ENCODE measurements around the gene RBCK1.
"Not testable (repeated sequence)": the region's sequence is repeated elsewhere in the genome, so short reads cannot be mapped to it uniquely, and the experiment has no call there.

RBCK1 gene

DNA sequence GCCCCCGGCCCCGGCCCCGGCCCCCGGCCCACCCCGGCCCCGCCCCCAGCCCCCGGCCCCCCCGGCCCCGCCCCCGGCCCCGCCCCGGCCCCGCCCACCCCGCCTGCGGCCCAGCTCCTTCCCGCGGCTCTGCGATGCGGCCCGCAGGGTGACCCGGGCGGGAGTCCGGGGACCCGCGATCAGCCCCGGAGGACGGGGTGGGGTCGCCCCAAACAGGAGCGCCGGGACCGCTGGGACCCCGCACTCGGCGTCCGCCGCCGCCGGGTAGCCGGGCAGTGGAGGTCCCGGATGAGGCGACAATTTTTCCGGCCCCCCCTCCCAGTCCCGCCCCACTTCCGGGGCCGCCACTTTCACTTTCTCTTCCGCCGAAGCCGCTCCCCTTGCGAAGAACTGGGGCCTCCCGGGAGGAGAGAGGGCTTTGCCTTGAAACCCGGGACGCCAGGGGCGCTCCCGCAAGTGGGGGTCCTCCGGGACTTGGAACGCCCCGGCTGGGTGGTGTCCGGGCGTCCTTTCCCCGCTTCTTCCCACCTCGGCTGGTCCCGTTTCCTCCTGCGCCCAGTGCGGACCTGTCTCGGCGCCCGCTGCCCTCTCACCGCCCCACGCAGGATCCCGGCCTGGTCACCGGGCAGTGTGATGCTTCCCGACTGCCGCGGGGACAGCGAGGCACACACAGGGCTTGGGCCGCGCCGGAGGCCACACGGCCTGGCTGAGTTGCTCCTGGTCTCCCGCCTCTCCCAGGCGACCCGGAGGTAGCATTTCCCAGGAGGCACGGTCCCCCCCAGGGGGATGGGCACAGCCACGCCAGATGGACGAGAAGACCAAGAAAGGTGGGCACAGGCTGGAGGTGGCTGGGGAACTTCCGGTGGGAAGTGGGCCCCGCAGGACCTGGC is at the start of gene RBCK1:
TSS of gene RBCK1 (plus strand) at position 347 of the 890 bp plus-strand sequence. CDS start at position 806, 459 bp downstream.
- peak; percentile 71 for DNase-seq

DNA sequence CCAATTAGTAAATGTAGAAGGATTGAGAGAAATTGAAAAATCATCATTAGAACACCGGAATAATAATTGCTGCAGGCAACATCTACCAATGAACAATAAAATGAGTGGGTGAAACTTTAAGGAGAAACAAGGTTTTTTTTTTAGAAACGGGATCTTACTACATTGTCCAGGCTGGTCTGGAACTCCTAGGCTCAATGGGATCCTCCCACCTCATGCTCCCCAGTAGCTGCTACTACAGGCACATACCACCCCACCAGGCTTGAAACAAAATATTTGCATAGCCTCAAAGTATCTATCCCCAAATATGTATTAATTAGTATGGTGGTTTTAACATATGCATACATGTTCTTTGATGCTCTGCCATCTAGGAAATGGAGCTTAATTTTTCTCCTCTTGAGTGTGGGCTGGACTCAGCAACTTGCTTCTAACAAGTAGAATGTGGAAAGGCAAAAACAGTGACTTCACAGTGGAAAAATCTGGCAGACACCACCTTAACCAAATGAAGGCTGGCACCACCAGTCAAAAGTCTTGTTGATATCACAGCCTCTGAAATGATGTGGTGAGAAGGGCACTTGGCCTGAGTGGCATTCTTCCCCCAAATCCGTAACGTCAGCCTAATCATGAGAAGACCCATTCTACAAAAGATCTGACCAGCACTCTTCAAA is 49.1 kb upstream of the RBCK1 start:
- no peak for DNase-seq

DNA sequence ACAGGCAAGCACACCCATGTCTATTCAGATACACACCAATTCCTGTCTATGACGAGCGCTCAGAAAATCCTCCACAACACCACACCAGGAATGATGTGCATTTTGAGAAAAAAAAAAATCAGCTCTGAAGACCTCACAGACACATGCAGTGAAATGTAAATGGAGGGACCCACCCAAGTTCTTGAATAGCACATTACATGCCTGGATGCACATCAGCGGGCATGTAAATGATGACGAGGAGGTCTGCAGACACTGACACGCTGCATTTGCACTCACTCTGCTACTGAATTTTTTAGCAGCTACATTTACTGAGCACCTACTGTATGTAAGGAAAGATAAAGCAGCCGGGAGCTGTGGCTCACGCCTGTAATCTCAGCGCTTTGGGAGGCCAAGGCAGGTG is 46.5 kb upstream of the RBCK1 start:
- no peak for DNase-seq

DNA sequence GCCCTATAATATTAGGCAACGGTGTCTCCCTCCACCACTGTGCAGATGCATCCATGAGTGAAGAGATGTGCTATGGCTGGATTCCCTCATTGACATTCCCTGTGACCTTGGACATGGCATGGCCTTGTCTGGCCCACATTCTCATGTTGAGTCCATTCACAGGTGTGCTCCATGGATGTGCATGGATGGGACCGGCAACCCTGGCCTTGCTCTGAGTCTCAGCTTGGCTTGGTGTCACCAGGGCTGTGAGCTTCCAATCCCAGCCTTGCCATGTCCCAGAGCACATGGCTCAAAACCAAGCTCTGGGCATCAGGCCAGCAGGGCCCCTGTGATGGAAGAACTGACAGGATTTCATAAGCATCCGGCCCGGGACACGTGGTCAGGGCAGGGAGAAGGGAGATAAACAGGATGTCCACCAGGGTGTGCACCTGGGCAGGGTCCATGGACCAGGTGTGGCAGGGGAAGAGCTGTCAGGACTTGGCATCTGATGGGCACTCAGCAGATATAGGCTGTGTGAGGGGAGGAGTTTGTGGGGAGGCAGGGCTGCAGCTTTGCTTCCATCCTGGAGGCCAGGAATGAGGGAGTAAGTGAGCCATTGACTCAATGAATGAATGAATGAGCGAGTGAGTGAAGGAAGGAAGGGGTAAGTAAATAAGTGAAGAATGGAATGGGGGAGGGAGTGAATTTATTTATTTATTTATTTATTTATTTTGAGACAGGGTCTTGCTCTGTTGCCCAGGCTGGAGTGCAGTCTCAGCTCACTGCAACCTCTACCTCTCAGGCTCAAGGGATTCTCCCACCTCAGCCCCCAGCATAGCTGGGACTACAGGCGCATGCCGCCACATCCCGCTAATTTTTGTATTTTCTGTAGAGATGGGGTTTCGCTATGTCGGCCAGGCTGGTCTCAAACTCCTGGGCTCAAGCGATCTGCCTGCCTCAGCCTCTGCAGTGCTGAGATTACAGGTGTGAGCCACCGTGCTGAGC is 45.5 kb upstream of the RBCK1 start:
- no peak for DNase-seq

DNA sequence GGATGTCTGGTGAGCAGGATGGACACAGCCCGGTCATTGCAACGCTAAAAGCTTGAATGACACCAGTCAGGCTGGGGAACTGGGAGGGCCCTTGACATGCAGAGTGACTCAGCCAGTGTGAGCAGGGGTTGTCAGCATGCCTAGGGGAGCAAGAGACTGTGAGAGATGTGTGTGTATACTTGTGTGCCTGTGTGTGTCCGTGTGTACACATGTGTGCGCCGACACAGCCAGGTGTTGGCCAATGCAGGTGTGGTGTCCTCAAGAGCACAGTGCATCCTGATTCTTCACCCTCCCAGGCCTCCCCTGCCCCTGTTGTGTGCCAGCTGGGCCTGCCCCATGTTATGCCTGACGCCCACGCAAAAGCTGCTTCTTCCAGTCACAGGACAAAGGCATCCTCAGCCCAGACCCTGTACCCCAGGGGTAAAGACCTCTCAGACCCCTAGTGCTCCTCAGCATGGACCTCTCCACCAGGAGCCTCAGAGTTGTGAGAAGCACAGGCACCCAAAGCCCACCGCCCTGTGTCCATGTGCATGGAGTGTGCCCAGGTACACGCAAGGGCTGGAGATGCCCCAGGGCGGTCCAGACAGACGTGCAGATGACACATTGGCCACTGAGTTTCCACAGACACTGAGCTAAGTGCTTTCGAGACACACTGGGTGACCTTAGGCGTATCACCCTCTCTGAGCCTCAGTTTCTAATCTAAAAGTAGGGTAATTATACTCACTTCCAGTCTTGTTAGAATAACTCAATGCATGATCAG is 44.6 kb upstream of the RBCK1 start:
- no peak for DNase-seq

DNA sequence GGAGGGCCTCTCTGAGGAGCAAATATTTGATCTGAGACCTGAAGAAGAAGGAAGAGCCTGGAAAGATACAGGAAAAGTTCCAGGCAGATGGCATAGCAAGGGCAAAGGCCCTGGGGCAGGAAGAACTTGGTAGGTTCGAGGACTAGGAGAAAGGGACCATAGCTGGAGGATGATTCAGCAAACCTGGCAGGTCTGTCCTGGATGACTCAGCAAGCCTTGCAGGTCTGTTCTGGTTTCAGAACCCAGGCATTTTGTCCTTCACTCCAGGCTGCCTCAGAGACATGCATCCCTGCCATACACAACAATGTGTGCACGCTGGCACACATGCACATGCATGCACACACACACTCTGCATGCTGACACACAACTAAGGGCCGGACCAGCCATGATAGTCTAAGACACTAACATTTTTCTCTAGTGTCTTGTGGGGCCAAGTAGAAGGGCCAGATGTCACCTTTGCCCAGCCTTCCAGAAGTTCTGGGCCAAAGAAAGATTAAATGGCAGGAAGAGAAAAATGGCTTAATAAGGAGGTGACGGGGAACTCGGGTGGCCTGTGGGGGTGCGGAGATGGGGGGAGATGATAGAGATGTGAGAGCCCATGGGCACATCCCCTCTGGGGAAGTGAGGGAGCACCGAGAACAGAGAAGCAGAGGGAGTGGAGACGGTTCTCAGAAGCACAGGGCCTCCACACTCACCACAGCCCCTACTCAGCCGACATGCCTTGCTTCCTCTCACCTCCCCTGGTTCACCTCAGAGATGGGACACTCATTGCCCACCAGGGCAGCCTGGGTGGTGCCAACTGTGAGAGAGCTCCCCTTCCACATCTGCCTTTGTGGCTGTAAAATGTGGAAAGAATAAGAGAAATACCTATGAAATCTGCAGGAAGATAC is 42.9 kb upstream of the RBCK1 start:
- DNase-seq, result peak; percentile 30

DNA sequence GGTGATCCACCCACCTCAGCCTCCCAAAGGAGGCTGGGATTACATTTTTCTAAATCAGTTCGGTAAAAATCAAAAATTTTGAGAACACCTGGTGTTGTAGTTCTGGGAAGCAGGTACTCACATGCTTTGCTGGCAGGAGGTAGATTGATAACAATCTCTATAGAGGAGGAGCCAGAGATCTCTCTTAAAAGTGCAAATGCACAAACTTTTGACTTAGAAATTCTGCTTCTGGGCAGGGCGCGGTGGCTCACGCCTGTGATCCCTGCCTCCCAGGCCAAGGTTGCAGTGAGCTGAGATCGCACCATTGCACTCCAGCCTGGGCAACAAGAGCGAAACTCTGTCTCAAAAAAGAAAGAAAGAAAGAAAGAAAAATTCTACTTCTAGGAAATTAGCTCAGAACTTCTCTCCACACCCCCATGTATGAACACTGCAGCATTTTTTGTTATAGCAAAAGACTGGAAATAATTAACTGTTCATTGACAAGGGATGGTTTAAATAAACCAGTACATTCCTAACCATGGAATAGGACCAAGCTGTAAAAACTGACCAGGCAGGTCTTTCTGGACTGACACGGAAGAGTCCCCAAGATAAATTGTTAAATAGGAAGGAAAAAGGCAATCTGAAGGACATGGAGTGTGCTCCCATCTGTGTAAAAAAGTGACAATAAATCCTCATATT is 41.9 kb upstream of the RBCK1 start:
- DNase-seq, result no peak

DNA sequence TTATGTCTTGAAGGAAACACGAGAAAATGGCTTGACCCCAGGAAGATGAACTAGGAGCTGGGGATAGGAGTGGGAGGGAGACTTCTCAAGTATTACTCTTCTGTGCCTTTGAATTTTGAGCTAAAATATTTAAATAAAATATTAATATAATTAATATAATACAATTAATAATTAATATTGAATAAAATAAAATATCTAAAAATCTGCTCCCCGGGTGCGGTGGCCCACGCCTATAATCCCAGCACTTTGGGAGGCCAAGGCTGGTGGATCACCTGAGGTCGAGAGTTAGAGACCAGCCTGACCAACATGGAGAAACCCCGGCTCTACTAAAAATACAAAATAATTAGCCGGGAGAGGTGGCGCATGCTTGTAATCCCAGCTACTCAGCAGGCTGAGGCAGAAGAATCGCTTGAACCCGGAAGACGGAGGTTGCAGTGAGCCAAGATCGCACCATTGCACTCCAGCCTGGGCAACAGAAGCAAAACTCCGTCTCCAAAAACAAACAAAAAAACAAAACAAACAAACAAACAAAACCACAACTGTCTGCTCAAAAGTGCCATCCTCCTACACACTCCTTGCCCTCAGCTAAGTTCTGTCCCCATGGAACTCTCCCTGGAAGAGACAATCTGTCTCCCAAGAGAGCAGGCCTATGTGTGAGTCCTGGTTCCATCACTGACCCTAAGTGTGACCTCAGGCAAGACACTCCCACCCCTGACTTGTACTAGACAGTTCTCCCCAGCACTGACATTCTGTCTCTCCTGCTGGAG is 41.2 kb upstream of the RBCK1 start:
- DNase-seq, result no peak

DNA sequence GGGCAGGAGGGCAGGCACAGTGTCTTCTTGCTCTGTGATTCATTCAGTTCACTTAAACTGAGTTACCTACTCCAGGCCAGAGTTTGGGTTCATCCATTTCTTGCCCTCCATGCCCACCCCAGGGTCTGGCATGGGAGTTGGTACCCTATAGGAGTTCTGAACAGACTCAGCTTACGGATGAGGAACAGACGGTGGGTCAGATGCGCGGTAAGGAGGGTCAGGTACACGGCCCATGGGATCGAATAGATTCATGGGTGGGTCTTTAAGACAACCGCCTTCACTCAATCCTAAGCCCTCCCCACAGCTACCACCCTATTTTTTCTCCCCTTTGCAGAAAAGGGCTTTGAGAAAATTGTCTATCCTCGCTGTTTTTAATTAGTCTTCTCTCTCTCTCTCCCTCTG is 40.6 kb upstream of the RBCK1 start:
- no peak for DNase-seq

DNA sequence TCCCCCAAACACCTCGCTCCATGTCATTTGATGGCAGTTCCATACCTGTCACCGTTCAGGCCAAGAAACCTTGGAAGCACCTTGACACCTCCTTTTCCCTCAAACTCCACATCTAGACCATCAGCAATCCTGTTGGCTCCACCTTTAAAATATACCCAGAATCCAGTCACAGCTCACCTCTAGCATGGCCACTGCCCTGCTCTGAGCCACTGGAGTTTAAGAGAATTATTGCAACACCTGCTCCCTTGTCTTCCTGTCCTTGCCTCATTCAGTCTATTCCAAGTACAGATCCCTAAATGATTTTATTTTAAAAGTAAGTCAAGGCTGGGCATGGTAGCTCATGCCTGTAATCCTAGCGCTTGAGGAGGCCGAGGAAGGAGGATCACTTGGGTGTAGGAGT is 39.2 kb upstream of the RBCK1 start:
- no peak for DNase-seq

DNA sequence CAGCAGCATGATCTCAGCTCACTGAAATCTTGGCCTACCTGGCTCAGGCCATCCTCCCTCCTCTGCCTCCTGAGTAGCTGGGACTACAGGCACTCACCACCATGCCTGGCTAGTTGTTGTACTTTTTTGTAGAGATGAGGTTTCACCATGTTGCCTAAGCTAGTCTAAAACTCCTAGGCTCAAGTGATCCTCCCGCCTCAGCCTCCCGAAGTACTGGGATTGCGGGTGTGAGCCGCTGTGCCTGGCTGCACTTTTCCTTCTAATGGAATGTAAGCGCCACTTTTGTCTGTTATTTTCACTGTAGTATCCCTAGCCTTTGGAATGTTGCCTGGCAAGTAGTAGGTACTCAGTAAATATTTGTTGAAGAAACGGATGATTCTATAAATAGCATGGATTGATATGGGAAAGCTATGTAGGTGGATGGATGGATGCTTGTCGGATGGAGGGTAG is 37.9 kb upstream of the RBCK1 start:
- DNase-seq, result no peak

DNA sequence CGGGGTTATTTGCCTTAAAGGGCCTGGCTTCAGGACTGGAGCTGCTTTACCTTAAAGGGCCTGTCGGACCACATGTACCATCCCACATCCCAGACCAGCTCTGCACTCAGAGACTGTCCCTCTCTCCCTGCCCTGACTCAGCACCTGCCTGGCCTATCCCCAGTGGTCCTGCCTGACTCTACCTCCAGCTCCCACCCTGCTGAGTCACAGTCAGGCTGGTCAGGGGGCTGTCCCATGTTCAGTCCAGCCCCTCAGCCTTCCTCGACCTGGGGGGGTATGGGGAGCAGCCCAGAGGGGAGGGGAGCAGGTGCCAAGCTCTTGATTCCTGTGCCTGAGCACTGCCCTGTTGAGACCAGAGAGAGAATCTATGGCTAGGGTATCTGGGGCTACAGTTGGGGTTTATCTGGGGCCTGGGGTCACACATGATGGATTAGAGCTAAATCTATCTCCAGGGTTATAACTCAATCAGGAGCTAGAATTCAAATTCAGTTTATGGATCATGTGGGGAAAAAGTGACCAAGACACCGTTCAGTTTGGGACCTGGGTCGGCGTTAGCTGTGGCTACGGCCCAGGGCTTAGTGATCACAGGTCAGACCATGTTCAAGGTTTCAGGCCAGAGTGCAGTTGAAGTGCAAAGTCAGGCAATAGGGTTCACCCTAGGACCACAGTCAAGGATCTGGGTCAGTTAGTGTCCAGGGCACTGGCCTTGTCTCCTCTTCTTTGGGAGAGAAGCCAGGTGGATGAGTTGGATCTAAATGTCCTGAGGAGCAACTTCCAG is 36.9 kb upstream of the RBCK1 start:
- no peak for DNase-seq

DNA sequence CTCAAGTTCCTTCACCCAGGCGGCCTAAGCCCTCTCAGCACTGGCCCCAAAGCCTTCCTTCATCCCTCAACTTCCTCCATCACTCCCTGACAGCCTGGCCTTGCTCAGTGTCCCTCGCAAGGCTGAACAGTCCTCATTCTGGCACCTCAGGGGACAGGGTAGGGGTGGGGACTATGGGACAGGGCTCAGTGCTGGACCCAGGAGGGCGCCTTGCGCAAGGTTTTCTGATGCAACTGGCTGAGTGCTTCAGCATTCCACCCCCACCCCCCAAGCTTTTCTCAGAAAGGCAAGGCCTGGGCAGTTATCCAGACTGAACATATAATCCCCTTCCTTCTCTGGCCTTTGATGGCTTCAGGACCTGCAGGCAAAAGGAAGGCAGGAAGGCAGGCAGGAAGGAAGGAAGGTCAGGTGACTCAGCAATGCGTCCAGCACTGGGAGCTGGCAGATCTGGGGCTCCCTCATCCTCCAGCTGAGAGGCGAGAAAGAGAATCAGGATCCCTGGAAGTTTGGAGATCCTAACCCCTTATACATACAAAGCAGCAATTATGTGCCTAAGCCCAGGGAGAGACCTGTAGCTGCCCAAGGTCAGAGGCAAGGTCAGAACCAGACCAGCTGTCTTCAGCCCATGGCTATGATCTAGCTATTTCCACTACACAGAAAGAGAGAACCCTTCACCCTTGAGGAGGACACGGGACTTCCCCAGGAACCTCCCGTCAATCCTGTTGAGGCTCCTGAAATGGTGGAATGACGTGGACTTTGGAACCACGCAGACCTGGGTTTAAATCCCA is 36.1 kb upstream of the RBCK1 start:
- DNase-seq, result peak; percentile 77

DNA sequence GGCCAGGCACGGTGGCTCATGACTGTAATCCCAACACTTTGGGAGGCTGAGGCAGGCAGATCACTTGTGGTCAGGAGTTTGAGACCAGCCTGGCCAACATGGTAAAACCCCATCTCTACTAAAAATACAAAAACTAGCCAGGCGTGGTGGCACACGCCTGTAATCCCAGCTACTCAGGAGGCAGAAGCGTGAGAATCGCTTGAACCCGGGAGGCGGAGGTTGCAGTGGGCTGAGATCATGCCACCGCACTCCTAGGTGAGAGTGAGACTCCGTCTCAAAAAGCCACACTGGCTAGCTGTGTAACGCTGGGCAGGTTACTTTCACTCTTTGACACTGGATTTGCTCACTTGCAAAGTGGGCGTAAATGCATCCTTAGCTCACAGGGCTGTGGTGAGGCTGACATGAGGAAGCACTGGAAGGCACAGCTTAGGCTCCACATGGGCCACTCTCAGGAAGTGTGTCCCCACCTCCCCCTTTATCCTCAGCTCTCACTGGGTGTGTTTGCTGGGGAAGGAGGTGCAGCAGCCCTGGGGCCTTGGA is 35.5 kb upstream of the RBCK1 start:
- DNase-seq, result not testable (repeated sequence)

DNA sequence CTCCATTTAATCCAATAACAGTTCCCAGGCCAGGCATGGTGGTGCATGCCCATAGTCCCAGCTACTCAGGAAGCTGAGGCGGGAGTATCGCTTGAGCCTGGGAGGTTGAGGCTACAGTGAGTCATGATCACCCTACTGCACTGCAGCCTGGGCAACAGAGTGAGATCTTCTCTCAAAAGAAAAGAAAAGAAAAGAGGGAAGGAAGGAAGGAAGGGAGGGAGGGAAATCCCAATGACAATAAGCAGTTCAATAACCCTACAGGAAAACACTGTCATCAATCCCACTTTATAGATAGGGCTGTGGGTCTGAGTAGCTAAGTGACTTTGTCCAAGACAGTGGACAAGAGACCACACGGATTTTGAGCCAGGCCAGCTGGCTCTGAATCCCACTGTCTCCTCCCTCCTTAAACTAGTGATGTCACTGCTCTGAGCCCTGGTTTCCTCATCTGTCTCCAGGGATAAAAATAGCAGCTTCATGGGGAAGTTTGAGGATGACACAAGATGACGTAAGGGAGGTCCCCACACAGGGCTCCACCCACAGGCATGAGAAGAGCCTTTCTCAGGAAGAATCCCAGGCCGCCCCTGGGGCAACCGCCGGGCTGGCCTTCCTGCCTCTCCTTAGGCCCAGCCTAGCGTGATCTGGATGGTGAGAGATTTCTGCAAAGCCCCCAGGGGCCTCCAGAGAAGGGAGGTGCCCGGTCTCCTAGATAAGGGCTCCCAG is 34.8 kb upstream of the RBCK1 start:
- DNase-seq, result peak; percentile 19

DNA sequence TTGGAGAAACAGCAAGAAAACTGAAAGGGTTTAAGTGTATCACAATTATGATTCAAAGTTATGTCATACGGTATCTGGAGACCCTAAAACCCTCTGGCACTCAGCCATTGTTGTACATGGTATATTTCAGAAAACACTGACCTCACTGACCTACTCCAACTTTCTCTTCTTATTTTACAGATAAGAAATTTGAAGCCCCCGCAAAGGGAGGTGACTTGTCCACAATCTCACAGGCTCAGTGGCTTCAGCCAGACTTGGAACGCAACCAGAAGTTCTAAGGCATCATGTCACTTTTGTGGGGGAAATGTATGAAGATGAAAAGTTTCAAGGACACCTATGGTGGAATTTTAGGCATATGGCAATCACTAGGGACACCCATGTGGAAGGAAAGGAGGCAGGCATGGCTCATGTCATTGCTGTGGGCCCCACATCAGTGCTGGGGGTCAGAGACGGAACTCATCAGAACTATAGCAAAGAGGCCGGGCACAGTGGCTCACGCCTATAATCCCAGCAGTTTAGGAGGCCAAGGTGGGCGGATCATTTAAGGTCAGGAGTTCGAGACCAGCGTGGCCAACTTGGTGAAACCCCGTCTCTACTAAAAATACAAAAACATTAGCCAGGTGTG is 32.7 kb upstream of the RBCK1 start:
- DNase-seq, result no peak

DNA sequence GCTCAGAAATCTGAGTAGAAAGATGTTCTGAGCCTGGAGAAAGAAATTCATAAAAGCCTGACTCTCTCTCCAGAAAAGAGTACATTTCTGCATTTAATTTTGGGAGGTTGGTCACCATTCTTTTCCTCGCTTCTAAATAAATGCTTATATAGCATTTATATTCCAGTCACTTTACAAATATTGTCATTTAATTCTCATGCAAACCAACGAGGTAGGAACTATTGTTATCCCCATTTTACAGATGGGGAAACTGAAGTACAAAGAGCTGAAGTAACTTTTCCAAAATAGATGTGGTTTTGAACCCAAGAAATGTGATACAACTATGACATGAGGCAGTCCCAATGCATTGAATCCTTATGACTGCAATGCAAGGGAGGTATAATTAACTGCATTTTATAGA is 32.0 kb upstream of the RBCK1 start:
- no peak for DNase-seq
